H9 (cell line): ENCODE results near the gene CCNF. TPM values are rescaled to one million over a fixed set of nuclear protein-coding genes. Genes with fewer than 3 reads are reported as not detected.

Experiments used
- DNase-seq: peaks from one replicate; pipeline ENCODE4 v3.0.0-alpha.2; 2017
- H2AFZ ChIP-seq: one replicate; pipeline ENCODE4 v1.6.1; 2013; ENCODE audit warnings: mild to moderate bottlenecking, low read length, control low read depth, moderate library complexity
- H2AK5ac ChIP-seq: 2 replicates; pipeline ENCODE4 v1.6.1; 2013; ENCODE audit warnings: low read length, control low read depth, mixed read lengths; ENCODE audit not compliant: insufficient read length
- H2BK120ac ChIP-seq: one replicate; pipeline ENCODE4 v1.6.1; 2013; ENCODE audit warnings: low read depth, mild to moderate bottlenecking, low read length, control low read depth, inconsistent platforms; ENCODE audit not compliant: poor library complexity, severe bottlenecking
- H2BK12ac ChIP-seq: 2 replicates; pipeline ENCODE4 v1.6.1; 2013; ENCODE audit warnings: low read length, control low read depth, mixed read lengths, low read depth; ENCODE audit not compliant: insufficient read length
- H2BK15ac ChIP-seq: 2 replicates; pipeline ENCODE4 v1.6.1; 2013; ENCODE audit warnings: low read depth, low read length, control low read depth
- H2BK20ac ChIP-seq: one replicate; pipeline ENCODE4 v1.6.1; 2013; ENCODE audit warnings: low read depth, mild to moderate bottlenecking, low read length, control low read depth, inconsistent platforms; ENCODE audit not compliant: poor library complexity, severe bottlenecking
- H2BK5ac ChIP-seq: 2 replicates; pipeline ENCODE4 v1.6.1; 2013; ENCODE audit warnings: low read length, control low read depth, mixed read lengths; ENCODE audit not compliant: insufficient read length
- H3K14ac ChIP-seq: 2 replicates; pipeline ENCODE4 v1.6.1; 2013; ENCODE audit warnings: low read length, control low read depth; ENCODE audit not compliant: insufficient read depth
- H3K18ac ChIP-seq: 2 replicates; pipeline ENCODE4 v1.6.1; 2013; ENCODE audit warnings: low read depth, mild to moderate bottlenecking, mixed read lengths, low read length, control low read depth; ENCODE audit not compliant: insufficient read length
- H3K23ac ChIP-seq: 2 replicates; pipeline ENCODE4 v1.6.1; 2013; ENCODE audit warnings: low read length, control low read depth, mixed read lengths, low read depth; ENCODE audit not compliant: insufficient read length
- H3K23me2 ChIP-seq: 2 replicates; pipeline ENCODE4 v1.6.1; 2013; ENCODE audit warnings: low read depth, mild to moderate bottlenecking, mixed read lengths, low read length, control low read depth; ENCODE audit not compliant: insufficient read length, poor library complexity, severe bottlenecking
- H3K27ac ChIP-seq: 2 replicates; pipeline ENCODE4 v1.5.1; 2013; ENCODE audit warnings: low read length, control low read depth, mixed read lengths, low read depth; ENCODE audit not compliant: insufficient read length
- H3K27me3 ChIP-seq: 2 replicates; pipeline ENCODE4 v1.6.1; 2013; ENCODE audit warnings: low read length, control low read depth, inconsistent platforms; ENCODE audit not compliant: insufficient read depth
- H3K4ac ChIP-seq: 2 replicates; pipeline ENCODE4 v1.6.1; 2013; ENCODE audit warnings: low read depth, mild to moderate bottlenecking, control low read depth, inconsistent platforms, low read length, moderate library complexity
- H3K4me1 ChIP-seq: 2 replicates; pipeline ENCODE4 v1.6.1; 2013; ENCODE audit warnings: low read length, control low read depth, inconsistent platforms; ENCODE audit not compliant: insufficient read depth
- H3K4me2 ChIP-seq: 2 replicates; pipeline ENCODE4 v1.6.1; 2013; ENCODE audit warnings: low read length, control low read depth, mixed read lengths; ENCODE audit not compliant: insufficient read length, insufficient read depth
- H3K56ac ChIP-seq: 2 replicates; pipeline ENCODE4 v1.6.1; 2013; ENCODE audit warnings: low read depth, mild to moderate bottlenecking, mixed read lengths, low read length, control low read depth; ENCODE audit not compliant: insufficient read length
- H3K79me1 ChIP-seq: 2 replicates; pipeline ENCODE4 v1.6.1; 2013; ENCODE audit warnings: low read depth, mild to moderate bottlenecking, moderate library complexity, low read length, control low read depth, inconsistent platforms; ENCODE audit not compliant: insufficient read depth, poor library complexity, severe bottlenecking
- H3K79me2 ChIP-seq: 2 replicates; pipeline ENCODE4 v1.6.1; 2013; ENCODE audit warnings: low read length, control low read depth, inconsistent platforms; ENCODE audit not compliant: insufficient read depth
- H3K9ac ChIP-seq: 2 replicates; pipeline ENCODE4 v1.6.1; 2013; ENCODE audit warnings: low read length, control low read depth, mixed read lengths; ENCODE audit not compliant: insufficient read length; ENCODE audit errors: extremely low read depth
- H3K9me3 ChIP-seq: one replicate; pipeline ENCODE4 v1.6.1; 2013; ENCODE audit warnings: low read depth, low read length, inconsistent platforms; ENCODE audit not compliant: control insufficient read depth
- H3T11ph ChIP-seq: one replicate; pipeline ENCODE4 v1.6.1; 2013; ENCODE audit warnings: mild to moderate bottlenecking, low read length, control low read depth, inconsistent platforms
- H4K20me1 ChIP-seq: one replicate; pipeline ENCODE4 v1.6.1; 2013; ENCODE audit not compliant: control insufficient read depth, insufficient read length, insufficient read depth
- H4K5ac ChIP-seq: 2 replicates; pipeline ENCODE4 v1.6.1; 2013; ENCODE audit warnings: low read depth, mild to moderate bottlenecking, mixed read lengths, low read length, control low read depth; ENCODE audit not compliant: insufficient read length
- H4K8ac ChIP-seq: replicated peaks from 2 replicates; pipeline ENCODE4 v1.6.1; 2013; ENCODE audit warnings: low read length, control low read depth, mixed read lengths, low read depth; ENCODE audit not compliant: insufficient read length
- H4K91ac ChIP-seq: 2 replicates; pipeline ENCODE4 v1.6.1; 2013; ENCODE audit warnings: low read depth, mild to moderate bottlenecking, moderate library complexity, mixed read lengths, low read length, control low read depth; ENCODE audit not compliant: insufficient read length
- H3K27ac Mint-ChIP-seq, 3 experiments: 2 replicates in 2 of 3; 3 replicates in 1 of 3; pipeline ENCODE4 v1.8.0; 2020 to 2021; ENCODE audit warnings: mixed read lengths in 3 of 3, mild to moderate bottlenecking in 1 of 3, moderate library complexity in 1 of 3
- H3K27me3 Mint-ChIP-seq: 2 replicates; pipeline ENCODE4 v1.8.0; 2021; ENCODE audit warnings: low read depth, mild to moderate bottlenecking, moderate library complexity, mixed read lengths
- H3K36me3 Mint-ChIP-seq, 3 experiments: 2 replicates in 2 of 3; 3 replicates in 1 of 3; pipeline ENCODE4 v1.8.0; 2020 to 2021; ENCODE audit warnings: low read depth in 3 of 3, mixed read lengths in 3 of 3; ENCODE audit not compliant: insufficient read depth in 1 of 3
- H3K4me1 Mint-ChIP-seq, 2 experiments: 2 replicates each; pipeline ENCODE4 v1.8.0; 2020; ENCODE audit warnings: mixed read lengths in 2 of 2
- H3K4me3 Mint-ChIP-seq, 2 experiments: 2 replicates in 1 of 2; 3 replicates in 1 of 2; pipeline ENCODE4 v1.8.0; 2020 to 2021; ENCODE audit warnings: mild to moderate bottlenecking in 2 of 2, mixed read lengths in 2 of 2, moderate library complexity in 1 of 2
- H3K9me3 Mint-ChIP-seq, 2 experiments: 2 replicates in 1 of 2; 3 replicates in 1 of 2; pipeline ENCODE4 v1.8.0; 2020; ENCODE audit warnings: mild to moderate bottlenecking in 2 of 2, mixed read lengths in 2 of 2, moderate library complexity in 1 of 2
- CTCF ChIP-seq: fragments of 200-600 bp; sonication (generic); conservative IDR thresholded peaks from 3 replicates; pipeline ENCODE4 v1.8.0; 2021; ENCODE audit warnings: antibody characterized with exemption, mild to moderate bottlenecking
- WGBS: extraction: QIAGEN DNeasy Blood & Tissue Kit; methylation state at CpG from one replicate; pipeline ENCODE4 v1.1.7; 2013; ENCODE audit warnings: missing lambda C conversion rate, low lambda C conversion rate, mixed read lengths; ENCODE audit not compliant: insufficient read length; ENCODE audit errors: extremely low coverage; 5-methylcytosine and 5-hydroxymethylcytosine counted together
- total RNA-seq: library from RNA; stranded (reverse); gene quantifications from 2 replicates; pipeline ENCODE4 v1.2.1, GENCODE V29; 2021

Gene CCNF
- total RNA-seq, 1 experiment from 2014 or later: 61.6 TPM

GRCh38 chr16:2460391-2460713 is 31.1 kb downstream of the CCNF start:
- no peak overlapping the region for H2BK20ac ChIP-seq
- H3K79me1 ChIP-seq: peaks cover 7% of the 10 kb centered on the region
- peaks cover 2% of the 10 kb centered on the region; the same call in 1 of the 2 replicates for H3K4me1 ChIP-seq
- Mint-ChIP-seq H3K27ac (no peak overlapping the region; a peak in 1 of 7 replicates), H3K4me1 (peaks cover 9 to 20% of the 10 kb centered on the region in 2 experiments), H3K4me3 (peak overlapping the region; percentile 73 to 88), H3K27me3 (no peaks in the 10 kb centered on the region), H3K36me3 (peaks cover 18 to 53% (median 44%) of the 10 kb centered on the region in 3 experiments; a peak in 6 of 7 replicates), H3K9me3 (no peaks in the 10 kb centered on the region)
- no peak for TF ChIP-seq CTCF
- peak overlapping the region; percentile 52 for H3K4me2 ChIP-seq
- no peak overlapping the region for H3K23ac ChIP-seq
- no peak overlapping the region for H4K8ac ChIP-seq
- H2BK12ac ChIP-seq: no peak overlapping the region
- no peak overlapping the region for H4K91ac ChIP-seq
- no peak overlapping the region for H2BK5ac ChIP-seq
- H3K23me2 ChIP-seq: peaks cover 11% of the 10 kb centered on the region
- no peak for DNase-seq
- H3K56ac ChIP-seq: no peak overlapping the region
- H2AK5ac ChIP-seq: no peak overlapping the region
- H4K5ac ChIP-seq: no peak overlapping the region
- no peak overlapping the region for H3T11ph ChIP-seq
- H3K14ac ChIP-seq: no peak overlapping the region
- no peak overlapping the region for H2BK120ac ChIP-seq
- peak overlapping the region; percentile 32 for H3K9ac ChIP-seq
- no peaks in the 10 kb centered on the region for H3K27me3 ChIP-seq
- no peak overlapping the region for H3K18ac ChIP-seq
- H2BK15ac ChIP-seq: no peak overlapping the region
- H3K4ac ChIP-seq: no peak overlapping the region
- H2AFZ ChIP-seq: no peak overlapping the region
- no peak overlapping the region for H3K27ac ChIP-seq
- H4K20me1 ChIP-seq: no peaks in the 10 kb centered on the region
- no CpG with 5 or more reads among the region's 20 CpGs for WGBS
- no peaks in the 10 kb centered on the region for H3K9me3 ChIP-seq
- 0 out of 2 replicates have a peak, but pooled peaks cover 2% of the 10 kb centered on the region for H3K79me2 ChIP-seq
